ENCODE measurements around the gene CRTC3. TPM values are rescaled to one million over a fixed set of nuclear protein-coding genes. Genes with fewer than 3 reads are reported as not detected.

CRTC3 gene
- total RNA-seq, 1 experiment from 2014 or later, result 45.0 TPM

DNA sequence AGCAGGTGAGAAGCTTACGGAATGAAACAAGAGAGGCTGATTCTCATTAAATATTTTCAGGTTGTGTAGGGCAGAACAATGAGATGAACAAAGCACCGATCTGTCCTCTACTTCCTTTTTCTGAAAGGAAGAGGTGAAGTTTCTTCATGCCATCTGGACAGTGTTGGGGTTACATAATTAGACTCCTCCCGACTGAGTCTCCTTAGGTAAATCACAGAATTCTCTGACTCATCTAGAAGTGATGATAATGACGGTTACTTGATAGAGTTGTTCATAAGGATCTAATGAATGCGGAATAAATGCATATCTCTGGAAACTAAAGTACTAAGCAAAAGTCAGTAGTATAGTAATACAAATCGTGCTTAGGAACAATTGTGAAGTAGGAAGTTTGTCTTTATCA is 21.2 kb downstream of the CRTC3 start:
- in situ Hi-C loops (cut with HindIII; ENCODE audit: low pct_unique_long_range_greater_than_20kb, low sequenced_read_pairs) (no loop called here), intact Hi-C loops (cut with micrococcal nuclease; ENCODE audit: unreplicated experiment) (no loop called here)
- ATAC-seq (no peak), DNase-seq (ENCODE audit: low read depth, low spot score) (no peak)
- POLR2A ChIA-PET, result no interaction called here
- CTCF ChIA-PET, result no interaction called here
- BruUV-seq (replicated peaks), result no TSS peak
- no peaks in the 10 kb centered on the region for H3K36me3 ChIP-seq (ENCODE audit: control insufficient read depth, insufficient read depth, low read length)
- no peak overlapping the region for H3K4me3 ChIP-seq (ENCODE audit: low read depth in 2 of 2, low read length in 2 of 2)
- no peaks in the 10 kb centered on the region for H3K4me1 ChIP-seq (ENCODE audit: control insufficient read depth, insufficient read depth, low read length)
- no peak overlapping the region for H3K27ac ChIP-seq (ENCODE audit: low read length)
- no peak for TF ChIP-seq POLR2AphosphoS5 (IDR thresholded peaks at IDR 0.05; ENCODE audit: low read depth, low read length)
- TF ChIP-seq, protein P1, sequence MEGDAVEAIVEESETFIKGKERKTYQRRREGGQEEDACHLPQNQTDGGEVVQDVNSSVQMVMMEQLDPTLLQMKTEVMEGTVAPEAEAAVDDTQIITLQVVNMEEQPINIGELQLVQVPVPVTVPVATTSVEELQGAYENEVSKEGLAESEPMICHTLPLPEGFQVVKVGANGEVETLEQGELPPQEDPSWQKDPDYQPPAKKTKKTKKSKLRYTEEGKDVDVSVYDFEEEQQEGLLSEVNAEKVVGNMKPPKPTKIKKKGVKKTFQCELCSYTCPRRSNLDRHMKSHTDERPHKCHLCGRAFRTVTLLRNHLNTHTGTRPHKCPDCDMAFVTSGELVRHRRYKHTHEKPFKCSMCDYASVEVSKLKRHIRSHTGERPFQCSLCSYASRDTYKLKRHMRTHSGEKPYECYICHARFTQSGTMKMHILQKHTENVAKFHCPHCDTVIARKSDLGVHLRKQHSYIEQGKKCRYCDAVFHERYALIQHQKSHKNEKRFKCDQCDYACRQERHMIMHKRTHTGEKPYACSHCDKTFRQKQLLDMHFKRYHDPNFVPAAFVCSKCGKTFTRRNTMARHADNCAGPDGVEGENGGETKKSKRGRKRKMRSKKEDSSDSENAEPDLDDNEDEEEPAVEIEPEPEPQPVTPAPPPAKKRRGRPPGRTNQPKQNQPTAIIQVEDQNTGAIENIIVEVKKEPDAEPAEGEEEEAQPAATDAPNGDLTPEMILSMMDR (IDR thresholded peaks at IDR 0.05), result no peak
- TF ChIP-seq, protein P2, sequence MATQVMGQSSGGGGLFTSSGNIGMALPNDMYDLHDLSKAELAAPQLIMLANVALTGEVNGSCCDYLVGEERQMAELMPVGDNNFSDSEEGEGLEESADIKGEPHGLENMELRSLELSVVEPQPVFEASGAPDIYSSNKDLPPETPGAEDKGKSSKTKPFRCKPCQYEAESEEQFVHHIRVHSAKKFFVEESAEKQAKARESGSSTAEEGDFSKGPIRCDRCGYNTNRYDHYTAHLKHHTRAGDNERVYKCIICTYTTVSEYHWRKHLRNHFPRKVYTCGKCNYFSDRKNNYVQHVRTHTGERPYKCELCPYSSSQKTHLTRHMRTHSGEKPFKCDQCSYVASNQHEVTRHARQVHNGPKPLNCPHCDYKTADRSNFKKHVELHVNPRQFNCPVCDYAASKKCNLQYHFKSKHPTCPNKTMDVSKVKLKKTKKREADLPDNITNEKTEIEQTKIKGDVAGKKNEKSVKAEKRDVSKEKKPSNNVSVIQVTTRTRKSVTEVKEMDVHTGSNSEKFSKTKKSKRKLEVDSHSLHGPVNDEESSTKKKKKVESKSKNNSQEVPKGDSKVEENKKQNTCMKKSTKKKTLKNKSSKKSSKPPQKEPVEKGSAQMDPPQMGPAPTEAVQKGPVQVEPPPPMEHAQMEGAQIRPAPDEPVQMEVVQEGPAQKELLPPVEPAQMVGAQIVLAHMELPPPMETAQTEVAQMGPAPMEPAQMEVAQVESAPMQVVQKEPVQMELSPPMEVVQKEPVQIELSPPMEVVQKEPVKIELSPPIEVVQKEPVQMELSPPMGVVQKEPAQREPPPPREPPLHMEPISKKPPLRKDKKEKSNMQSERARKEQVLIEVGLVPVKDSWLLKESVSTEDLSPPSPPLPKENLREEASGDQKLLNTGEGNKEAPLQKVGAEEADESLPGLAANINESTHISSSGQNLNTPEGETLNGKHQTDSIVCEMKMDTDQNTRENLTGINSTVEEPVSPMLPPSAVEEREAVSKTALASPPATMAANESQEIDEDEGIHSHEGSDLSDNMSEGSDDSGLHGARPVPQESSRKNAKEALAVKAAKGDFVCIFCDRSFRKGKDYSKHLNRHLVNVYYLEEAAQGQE (IDR thresholded peaks at IDR 0.05; ENCODE audit: insufficient read depth in 1 of 2, low read depth in 2 of 2, low read length in 1 of 2), result no peak
- TF ChIP-seq TCF7L2 (IDR thresholded peaks at IDR 0.05; ENCODE audit: low read depth, low read length), result no peak
- no peak for TF ChIP-seq SIN3A (IDR thresholded peaks at IDR 0.05; ENCODE audit: borderline replicate concordance, insufficient read depth, low read depth, low read length)
- no peaks in the 10 kb centered on the region for H3K27me3 ChIP-seq (ENCODE audit: control insufficient read depth, insufficient read depth, low read length)
- no peaks in the 10 kb centered on the region for H3K9me3 ChIP-seq (ENCODE audit: control insufficient read depth, insufficient read depth, low read depth, low read length)

DNA sequence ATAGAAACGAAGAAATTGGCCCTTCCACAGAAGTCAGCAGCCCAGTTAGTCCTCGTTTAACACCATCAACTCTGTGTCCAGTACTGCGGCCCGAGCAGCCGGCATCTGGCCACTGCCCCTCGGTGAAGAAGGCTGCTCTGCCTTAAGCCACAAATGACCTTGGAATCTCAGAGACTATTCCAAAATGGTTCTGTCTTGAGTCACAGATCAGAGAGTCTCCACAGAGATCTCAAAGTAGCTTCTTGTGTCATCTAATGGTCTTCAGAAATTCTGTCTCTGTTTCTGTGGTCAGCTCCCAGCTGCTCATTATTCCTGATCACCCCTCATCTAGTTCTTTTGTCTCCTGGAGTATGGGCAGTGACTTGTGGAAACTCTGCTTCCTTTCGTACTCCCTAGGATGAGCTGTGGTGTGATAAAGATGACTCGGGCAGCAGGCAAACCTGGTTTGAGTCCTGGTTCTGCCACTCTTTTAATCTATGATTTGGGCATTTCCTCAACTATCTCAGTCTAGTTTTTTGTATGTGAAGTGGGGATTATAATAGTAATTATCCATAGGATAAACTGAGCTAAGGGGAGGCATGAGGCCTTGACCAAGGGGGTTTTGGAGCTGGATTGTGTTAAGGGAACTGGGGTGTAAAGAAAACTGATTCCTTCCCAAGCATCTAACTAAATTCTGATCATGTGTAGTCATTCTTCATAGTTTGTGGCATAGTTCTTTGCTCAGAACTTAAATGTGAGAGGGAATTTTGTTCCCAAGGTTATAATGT is 22.6 kb downstream of the CRTC3 start:
- ChIA-PET CTCF (no interaction called here), POLR2A (no interaction called here)
- H3K27me3 ChIP-seq (ENCODE audit: control insufficient read depth, insufficient read depth, low read length), result no peaks in the 10 kb centered on the region
- no peaks in the 10 kb centered on the region for H3K9me3 ChIP-seq (ENCODE audit: control insufficient read depth, insufficient read depth, low read depth, low read length)
- in situ Hi-C loops (cut with HindIII; ENCODE audit: low pct_unique_long_range_greater_than_20kb, low sequenced_read_pairs) (no loop called here), intact Hi-C loops (cut with micrococcal nuclease; ENCODE audit: unreplicated experiment) (no loop called here)
- ATAC-seq, result no peak
- no peak for DNase-seq (ENCODE audit: low read depth, low spot score)
- TF ChIP-seq, protein P2 (IDR thresholded peaks at IDR 0.05; ENCODE audit: insufficient read depth in 1 of 2, low read depth in 2 of 2, low read length in 1 of 2), result no peak
- TF ChIP-seq, protein P1 (IDR thresholded peaks at IDR 0.05), result no peak
- TF ChIP-seq TCF7L2 (IDR thresholded peaks at IDR 0.05; ENCODE audit: low read depth, low read length) (no peak), POLR2AphosphoS5 (IDR thresholded peaks at IDR 0.05; ENCODE audit: low read depth, low read length) (no peak), SIN3A (IDR thresholded peaks at IDR 0.05; ENCODE audit: borderline replicate concordance, insufficient read depth, low read depth, low read length) (no peak)
- no TSS peak for BruUV-seq (replicated peaks)
- H3K36me3 ChIP-seq (ENCODE audit: control insufficient read depth, insufficient read depth, low read length), result no peaks in the 10 kb centered on the region; the same call in 1 of the 2 replicates
- H3K27ac ChIP-seq (ENCODE audit: low read length), result no peak overlapping the region
- H3K4me3 ChIP-seq (ENCODE audit: low read depth in 2 of 2, low read length in 2 of 2), result no peak overlapping the region
- no peaks in the 10 kb centered on the region for H3K4me1 ChIP-seq (ENCODE audit: control insufficient read depth, insufficient read depth, low read length)

Data from Panc1 (cell line).